ENCODE measurements around the gene SETMAR. TPM values are rescaled to one million over a fixed set of nuclear protein-coding genes. Genes with fewer than 3 reads are reported as not detected.

Gene SETMAR
- polyA plus RNA-seq, 1 donor (not counting 4 experiments of a cell fraction or from before 2014, with no cell fraction given): 12.7 TPM

- no peak overlapping the region for H3K9ac ChIP-seq (ENCODE audit: control insufficient read depth, extremely low read depth, insufficient read depth, low read length)
These were observed 52.4 kb downstream of the SETMAR start for GRCh38 chr3:4355401-4356219.

DNA sequence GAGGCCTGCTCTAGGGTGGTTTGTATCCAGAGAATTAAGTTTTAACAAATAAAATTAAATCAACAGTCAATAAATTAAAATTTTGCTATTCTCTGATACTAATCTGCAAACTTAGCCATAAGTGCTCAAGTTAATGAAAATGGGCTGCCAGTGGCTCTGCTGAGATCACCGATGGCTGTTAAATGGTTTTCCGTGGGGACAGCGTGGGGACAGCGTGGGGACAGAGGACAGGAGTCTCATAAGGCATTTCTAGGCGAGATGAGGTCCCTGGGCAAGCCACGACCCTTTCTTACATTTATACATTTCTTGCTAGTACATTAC is 53.0 kb downstream of the SETMAR start:
- FAIRE-seq (no peak), DNase-seq (ENCODE audit: low read depth, low spot score) (no peak)
- Histone ChIP-seq H3K4me1 (ENCODE audit: control insufficient read depth, extremely low read depth, insufficient read depth, low read length) (no peaks in the 10 kb centered on the region), H3K4me3 (ENCODE audit: control insufficient read depth in 2 of 3, extremely low read depth in 1 of 3, insufficient read depth in 2 of 3, low read depth in 1 of 3, low read length in 3 of 3) (no peak overlapping the region), H3K79me2 (ENCODE audit: control insufficient read depth, insufficient read depth, low read length) (no peaks in the 10 kb centered on the region), H3K27me3 (ENCODE audit: control insufficient read depth, extremely low read depth, insufficient read depth, low read length) (no peaks in the 10 kb centered on the region), H4K20me1 (ENCODE audit: control insufficient read depth, extremely low read depth, insufficient read depth, low read length) (no peaks in the 10 kb centered on the region), H3K9me3 (ENCODE audit: control insufficient read depth, low read depth, low read length) (no peaks in the 10 kb centered on the region), H3K27ac (ENCODE audit: control insufficient read depth, insufficient read depth, low read length) (no peak overlapping the region), H3K9ac (ENCODE audit: control insufficient read depth, extremely low read depth, insufficient read depth, low read length) (no peak overlapping the region), H3K4me2 (ENCODE audit: control insufficient read depth, extremely low read depth, insufficient read depth, low read depth, low read length) (no peak overlapping the region), H3K36me3 (ENCODE audit: control insufficient read depth in 2 of 2, extremely low read depth in 1 of 2, insufficient read depth in 2 of 2, low read length in 2 of 2) (no peaks in the 10 kb centered on the region), H3K9me1 (ENCODE audit: control insufficient read depth, extremely low read depth, insufficient read depth, low read length) (no peaks in the 10 kb centered on the region), H2AFZ (ENCODE audit: control insufficient read depth, low read length) (no peak overlapping the region)
- dilution Hi-C loops (cut with MboI; ENCODE audit: extremely low pct_ligation_motif_present, low sequenced_read_pairs): no loop called here
- TF ChIP-seq CTCF (optimal IDR thresholded peaks at IDR 0.05 in 1 of 3, IDR thresholded peaks at IDR 0.05 in 1 of 3, conservative IDR thresholded peaks at IDR 0.05 in 1 of 3; ENCODE audit: extremely low read depth in 1 of 3, insufficient read depth in 2 of 3, low read length in 3 of 3): no peak
- TF ChIP-seq EZH2 (IDR thresholded peaks at IDR 0.05; ENCODE audit: low read length): no peak

More at GRCh38 chr3:4355401-4356219, 52.4 kb downstream of the SETMAR start:
- no peak for DNase-seq (ENCODE audit: low read depth, low spot score)
- Histone ChIP-seq H3K4me2 (ENCODE audit: control insufficient read depth, extremely low read depth, insufficient read depth, low read depth, low read length) (no peak overlapping the region), H3K27ac (ENCODE audit: control insufficient read depth, insufficient read depth, low read length) (no peak overlapping the region), H3K4me3 (ENCODE audit: control insufficient read depth in 2 of 3, extremely low read depth in 1 of 3, insufficient read depth in 2 of 3, low read depth in 1 of 3, low read length in 3 of 3) (no peak overlapping the region), H3K27me3 (ENCODE audit: control insufficient read depth, extremely low read depth, insufficient read depth, low read length) (no peaks in the 10 kb centered on the region), H3K36me3 (ENCODE audit: control insufficient read depth in 2 of 2, extremely low read depth in 1 of 2, insufficient read depth in 2 of 2, low read length in 2 of 2) (no peaks in the 10 kb centered on the region), H3K9me3 (ENCODE audit: control insufficient read depth, low read depth, low read length) (no peaks in the 10 kb centered on the region), H3K4me1 (ENCODE audit: control insufficient read depth, extremely low read depth, insufficient read depth, low read length) (no peaks in the 10 kb centered on the region), H2AFZ (ENCODE audit: control insufficient read depth, low read length) (no peak overlapping the region), H3K79me2 (ENCODE audit: control insufficient read depth, insufficient read depth, low read length) (no peaks in the 10 kb centered on the region), H4K20me1 (ENCODE audit: control insufficient read depth, extremely low read depth, insufficient read depth, low read length) (no peaks in the 10 kb centered on the region), H3K9me1 (ENCODE audit: control insufficient read depth, extremely low read depth, insufficient read depth, low read length) (no peaks in the 10 kb centered on the region)
- no peak for FAIRE-seq
- dilution Hi-C loops (cut with MboI; ENCODE audit: extremely low pct_ligation_motif_present, low sequenced_read_pairs): no loop called here
- no peak for TF ChIP-seq CTCF (optimal IDR thresholded peaks at IDR 0.05 in 1 of 3, IDR thresholded peaks at IDR 0.05 in 1 of 3, conservative IDR thresholded peaks at IDR 0.05 in 1 of 3; ENCODE audit: extremely low read depth in 1 of 3, insufficient read depth in 2 of 3, low read length in 3 of 3)
- no peak for TF ChIP-seq EZH2 (IDR thresholded peaks at IDR 0.05; ENCODE audit: low read length)

Data from keratinocyte (primary cell).